HepG2 (cell line): ENCODE measurements around the gene SPAG7. TPM values are rescaled to one million over a fixed set of nuclear protein-coding genes. Genes with fewer than 3 reads are reported as not detected.

Experiments
- AKNA ChIP-seq: sonication (generic); formaldehyde crosslinking; IDR thresholded peaks from 2 replicates; pipeline ENCODE4 v1.4.0; 2020; ENCODE audit warnings: missing genetic modification reagents, borderline replicate concordance
- FIP1L1 ChIP-seq: fragments of 200-400 bp; formaldehyde crosslinking; IDR thresholded peaks from 2 replicates; pipeline ENCODE4 v1.6.1; 2018; ENCODE audit warnings: low read depth, mild to moderate bottlenecking, low read length, moderate library complexity, borderline replicate concordance; ENCODE audit not compliant: insufficient read depth
- IKZF1 ChIP-seq: fragments of 450-650 bp; IDR thresholded peaks from 2 replicates; pipeline ENCODE4 v1.7.1; 2016
- MED8 ChIP-seq: sonication (generic); formaldehyde crosslinking; IDR thresholded peaks from 2 replicates; pipeline ENCODE4 v1.8.1; 2023; ENCODE audit warnings: mild to moderate bottlenecking, missing genetic modification reagents; ENCODE audit not compliant: insufficient replicate concordance
- NR2F1 ChIP-seq, 2 experiments: fragments of 450-650 bp in 1 of 2; formaldehyde crosslinking in 1 of 2; IDR thresholded peaks; 2 replicates each; pipeline versions ENCODE4 v1.5.0 to v1.6.1; 2016 to 2020; ENCODE audit warnings: mild to moderate bottlenecking in 1 of 2, missing compliant biosample characterization in 1 of 2, missing genetic modification reagents in 1 of 2, moderate library complexity in 1 of 2
- SIX4 ChIP-seq: sonication (generic); formaldehyde crosslinking; IDR thresholded peaks from 2 replicates; pipeline ENCODE4 v1.4.0; 2020; ENCODE audit warnings: missing genetic modification reagents
- SOX5 ChIP-seq: IDR thresholded peaks from 2 replicates; pipeline ENCODE4 v1.6.1; 2016; ENCODE audit warnings: borderline replicate concordance
- SP1 ChIP-seq, 2 experiments: fragments of 450-650 bp in 1 of 2; sonication (generic) in 1 of 2; formaldehyde crosslinking in 1 of 2; IDR thresholded peaks; 2 replicates each; pipeline versions ENCODE4 v1.4.0 to v1.6.1; 2016 to 2020; ENCODE audit warnings: missing genetic modification reagents in 1 of 2
- ZNF101 ChIP-seq: sonication (generic); formaldehyde crosslinking; IDR thresholded peaks from 2 replicates; pipeline ENCODE4 v1.4.0; 2020; ENCODE audit warnings: mild to moderate bottlenecking, low read depth, missing genetic modification reagents, borderline replicate concordance
- ZNF549 ChIP-seq: sonication (generic); formaldehyde crosslinking; IDR thresholded peaks from 2 replicates; pipeline ENCODE4 v1.5.0; 2020; ENCODE audit warnings: missing genetic modification reagents
- ZNF557 ChIP-seq: sonication (generic); formaldehyde crosslinking; IDR thresholded peaks from 2 replicates; pipeline ENCODE4 v1.4.0; 2020; ENCODE audit warnings: missing genetic modification reagents
- polyA plus RNA-seq, 8 experiments: library from polyadenylated mRNA; depleted of rRNA in 3 of 8; stranded (reverse) in 7 of 8; unstranded in 1 of 8; fragments of >200 nt; fragmentation: Illumina TruSeq in 4 of 8; extraction: Trizol in 4 of 8; gene quantifications; 2 replicates each; pipeline versions ENCODE4 v1.2.1 to v1.2.3, GENCODE V29; 2011 to 2016; ENCODE audit warnings: low read depth in 4 of 8, missing spikeins in 1 of 8, mixed read lengths in 1 of 8; ENCODE audit not compliant: insufficient read depth in 1 of 8
- total RNA-seq, 5 experiments: library from RNA; depleted of rRNA; stranded (reverse); fragments of >200 nt; fragmentation: Illumina TruSeq; extraction: Trizol; gene quantifications; 2 replicates each; pipeline ENCODE4 v1.2.3, GENCODE V29; 2016; ENCODE audit warnings: low read depth in 1 of 5
- TF ChIP-seq, protein P1 (sequence below): sonication (generic); formaldehyde crosslinking; IDR thresholded peaks from 2 replicates; pipeline ENCODE4 v1.5.0; 2020; ENCODE audit warnings: mild to moderate bottlenecking, missing genetic modification reagents
- TF ChIP-seq, protein P2 (sequence below): sonication (generic); formaldehyde crosslinking; IDR thresholded peaks from 2 replicates; pipeline ENCODE4 v1.9.0; 2021; ENCODE audit warnings: mild to moderate bottlenecking, missing genetic modification reagents
- TF ChIP-seq, protein P3 (sequence below): sonication (generic); formaldehyde crosslinking; conservative IDR thresholded peaks from 2 replicates; pipeline ENCODE4 v1.4.0; 2020; ENCODE audit warnings: missing genetic modification reagents

SPAG7 gene
- total and polyA plus RNA-seq, 2 of the 13 experiments (the other 11 are each of a cell fraction or from before 2014, with no cell fraction given): 51.0 to 59.0 TPM

DNA sequence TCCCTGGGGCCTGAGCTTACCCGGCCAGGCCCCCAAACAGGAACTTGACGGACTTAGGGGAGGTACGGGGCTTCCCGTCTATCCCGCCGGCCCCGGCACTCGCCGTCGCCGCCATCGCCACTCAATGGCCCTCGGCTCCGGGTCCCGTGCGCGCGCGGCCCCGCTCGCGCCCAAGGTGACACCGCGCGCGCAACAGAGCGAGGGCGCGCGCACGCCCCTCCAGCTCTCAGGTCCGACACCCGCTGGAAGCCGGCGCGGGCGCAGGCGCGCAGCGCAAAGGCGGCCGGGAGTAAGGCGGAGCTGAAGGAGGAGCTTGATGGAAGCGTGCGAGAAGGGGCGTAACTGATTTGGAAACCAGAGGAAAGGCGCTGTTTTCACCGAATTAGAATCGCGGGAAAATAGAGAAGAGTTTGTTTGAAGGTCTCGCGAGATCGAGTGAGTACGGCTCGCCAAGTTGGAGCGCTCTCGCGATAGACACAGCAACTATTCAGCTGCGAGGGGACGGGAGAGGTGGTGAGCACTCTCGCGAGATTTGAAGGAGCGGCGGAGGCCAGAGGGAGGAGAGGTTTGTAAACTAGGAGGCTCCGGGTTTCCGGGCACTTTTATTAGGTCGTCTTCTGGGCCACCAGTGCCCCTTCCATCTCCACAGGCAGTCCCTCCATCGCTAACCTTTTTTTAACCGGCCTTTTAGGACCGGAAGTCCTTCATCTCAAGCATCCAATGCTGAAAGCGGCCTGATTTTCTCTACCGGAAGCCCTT lies 27.6 kb downstream of the SPAG7 start, which contains the start of the genes RNF167 and SLC25A11 (continued):
- TF ChIP-seq, protein P1, sequence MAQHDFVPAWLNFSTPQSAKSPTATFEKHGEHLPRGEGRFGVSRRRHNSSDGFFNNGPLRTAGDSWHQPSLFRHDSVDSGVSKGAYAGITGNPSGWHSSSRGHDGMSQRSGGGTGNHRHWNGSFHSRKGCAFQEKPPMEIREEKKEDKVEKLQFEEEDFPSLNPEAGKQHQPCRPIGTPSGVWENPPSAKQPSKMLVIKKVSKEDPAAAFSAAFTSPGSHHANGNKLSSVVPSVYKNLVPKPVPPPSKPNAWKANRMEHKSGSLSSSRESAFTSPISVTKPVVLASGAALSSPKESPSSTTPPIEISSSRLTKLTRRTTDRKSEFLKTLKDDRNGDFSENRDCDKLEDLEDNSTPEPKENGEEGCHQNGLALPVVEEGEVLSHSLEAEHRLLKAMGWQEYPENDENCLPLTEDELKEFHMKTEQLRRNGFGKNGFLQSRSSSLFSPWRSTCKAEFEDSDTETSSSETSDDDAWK (CRISPR knock-in tag): no peak
- TF ChIP-seq SIX4 (CRISPR knock-in tag): peak; percentile 26; the same call in 1 of the 2 replicates
- TF ChIP-seq ZNF557 (CRISPR knock-in tag): no peak
- no peak for TF ChIP-seq MED8
- TF ChIP-seq, protein P2, sequence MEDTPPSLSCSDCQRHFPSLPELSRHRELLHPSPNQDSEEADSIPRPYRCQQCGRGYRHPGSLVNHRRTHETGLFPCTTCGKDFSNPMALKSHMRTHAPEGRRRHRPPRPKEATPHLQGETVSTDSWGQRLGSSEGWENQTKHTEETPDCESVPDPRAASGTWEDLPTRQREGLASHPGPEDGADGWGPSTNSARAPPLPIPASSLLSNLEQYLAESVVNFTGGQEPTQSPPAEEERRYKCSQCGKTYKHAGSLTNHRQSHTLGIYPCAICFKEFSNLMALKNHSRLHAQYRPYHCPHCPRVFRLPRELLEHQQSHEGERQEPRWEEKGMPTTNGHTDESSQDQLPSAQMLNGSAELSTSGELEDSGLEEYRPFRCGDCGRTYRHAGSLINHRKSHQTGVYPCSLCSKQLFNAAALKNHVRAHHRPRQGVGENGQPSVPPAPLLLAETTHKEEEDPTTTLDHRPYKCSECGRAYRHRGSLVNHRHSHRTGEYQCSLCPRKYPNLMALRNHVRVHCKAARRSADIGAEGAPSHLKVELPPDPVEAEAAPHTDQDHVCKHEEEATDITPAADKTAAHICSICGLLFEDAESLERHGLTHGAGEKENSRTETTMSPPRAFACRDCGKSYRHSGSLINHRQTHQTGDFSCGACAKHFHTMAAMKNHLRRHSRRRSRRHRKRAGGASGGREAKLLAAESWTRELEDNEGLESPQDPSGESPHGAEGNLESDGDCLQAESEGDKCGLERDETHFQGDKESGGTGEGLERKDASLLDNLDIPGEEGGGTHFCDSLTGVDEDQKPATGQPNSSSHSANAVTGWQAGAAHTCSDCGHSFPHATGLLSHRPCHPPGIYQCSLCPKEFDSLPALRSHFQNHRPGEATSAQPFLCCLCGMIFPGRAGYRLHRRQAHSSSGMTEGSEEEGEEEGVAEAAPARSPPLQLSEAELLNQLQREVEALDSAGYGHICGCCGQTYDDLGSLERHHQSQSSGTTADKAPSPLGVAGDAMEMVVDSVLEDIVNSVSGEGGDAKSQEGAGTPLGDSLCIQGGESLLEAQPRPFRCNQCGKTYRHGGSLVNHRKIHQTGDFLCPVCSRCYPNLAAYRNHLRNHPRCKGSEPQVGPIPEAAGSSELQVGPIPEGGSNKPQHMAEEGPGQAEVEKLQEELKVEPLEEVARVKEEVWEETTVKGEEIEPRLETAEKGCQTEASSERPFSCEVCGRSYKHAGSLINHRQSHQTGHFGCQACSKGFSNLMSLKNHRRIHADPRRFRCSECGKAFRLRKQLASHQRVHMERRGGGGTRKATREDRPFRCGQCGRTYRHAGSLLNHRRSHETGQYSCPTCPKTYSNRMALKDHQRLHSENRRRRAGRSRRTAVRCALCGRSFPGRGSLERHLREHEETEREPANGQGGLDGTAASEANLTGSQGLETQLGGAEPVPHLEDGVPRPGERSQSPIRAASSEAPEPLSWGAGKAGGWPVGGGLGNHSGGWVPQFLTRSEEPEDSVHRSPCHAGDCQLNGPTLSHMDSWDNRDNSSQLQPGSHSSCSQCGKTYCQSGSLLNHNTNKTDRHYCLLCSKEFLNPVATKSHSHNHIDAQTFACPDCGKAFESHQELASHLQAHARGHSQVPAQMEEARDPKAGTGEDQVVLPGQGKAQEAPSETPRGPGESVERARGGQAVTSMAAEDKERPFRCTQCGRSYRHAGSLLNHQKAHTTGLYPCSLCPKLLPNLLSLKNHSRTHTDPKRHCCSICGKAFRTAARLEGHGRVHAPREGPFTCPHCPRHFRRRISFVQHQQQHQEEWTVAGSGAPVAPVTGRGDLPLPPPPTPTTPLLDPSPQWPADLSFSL (CRISPR knock-in tag): no peak
- no peak for TF ChIP-seq AKNA (CRISPR knock-in tag)
- peak; percentile 99 for TF ChIP-seq SP1 (IDR thresholded peaks at IDR 0.05)
- no peak for TF ChIP-seq SP1 (CRISPR knock-in tag; IDR thresholded peaks at IDR 0.05)
- TF ChIP-seq ZNF101 (CRISPR knock-in tag): no peak
- TF ChIP-seq IKZF1: no peak
- no peak for TF ChIP-seq NR2F1 (CRISPR knock-in tag; IDR thresholded peaks at IDR 0.05)
- TF ChIP-seq FIP1L1: 0 out of 2 replicates have a peak, but pooled peaks have one; percentile 27
- no peak for TF ChIP-seq SOX5 (CRISPR knock-in tag)
- no peak for TF ChIP-seq ZNF549 (CRISPR knock-in tag)
- TF ChIP-seq, protein P3, sequence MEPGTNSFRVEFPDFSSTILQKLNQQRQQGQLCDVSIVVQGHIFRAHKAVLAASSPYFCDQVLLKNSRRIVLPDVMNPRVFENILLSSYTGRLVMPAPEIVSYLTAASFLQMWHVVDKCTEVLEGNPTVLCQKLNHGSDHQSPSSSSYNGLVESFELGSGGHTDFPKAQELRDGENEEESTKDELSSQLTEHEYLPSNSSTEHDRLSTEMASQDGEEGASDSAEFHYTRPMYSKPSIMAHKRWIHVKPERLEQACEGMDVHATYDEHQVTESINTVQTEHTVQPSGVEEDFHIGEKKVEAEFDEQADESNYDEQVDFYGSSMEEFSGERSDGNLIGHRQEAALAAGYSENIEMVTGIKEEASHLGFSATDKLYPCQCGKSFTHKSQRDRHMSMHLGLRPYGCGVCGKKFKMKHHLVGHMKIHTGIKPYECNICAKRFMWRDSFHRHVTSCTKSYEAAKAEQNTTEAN (CRISPR knock-in tag): peak; percentile 60; the same call in 1 of the 2 replicates
